Endodermal cell (in vitro differentiated cells): ENCODE results near the gene DYRK3. TPM values are rescaled to one million over a fixed set of nuclear protein-coding genes. Genes with fewer than 3 reads are reported as not detected.

ENCODE experiments used
- DNase-seq: peaks from one replicate; pipeline ENCODE4 v3.0.0-alpha.2; 2017
- H3K27ac ChIP-seq: 2 replicates; pipeline ENCODE4 v1.5.1; 2013; ENCODE audit warnings: mild to moderate bottlenecking, low read depth, low read length, moderate library complexity
- H3K27me3 ChIP-seq: 2 replicates; pipeline ENCODE4 v1.6.1; 2013; ENCODE audit warnings: mild to moderate bottlenecking, low read length, moderate library complexity; ENCODE audit not compliant: insufficient read depth, control insufficient read depth, poor library complexity, severe bottlenecking
- H3K36me3 ChIP-seq: 2 replicates; pipeline ENCODE4 v1.7.0; 2013; ENCODE audit warnings: mild to moderate bottlenecking, low read length, moderate library complexity; ENCODE audit not compliant: control insufficient read depth, insufficient read depth
- H3K4me1 ChIP-seq: one replicate; pipeline ENCODE4 v1.7.0; 2013; ENCODE audit warnings: low read length; ENCODE audit not compliant: control insufficient read depth, insufficient read depth
- H3K4me3 ChIP-seq: 2 replicates; pipeline ENCODE4 v1.5.1; 2013; ENCODE audit warnings: mild to moderate bottlenecking, low read length, moderate library complexity
- H3K9ac ChIP-seq: 2 replicates; pipeline ENCODE4 v1.6.1; 2013; ENCODE audit warnings: mild to moderate bottlenecking, low read length, moderate library complexity; ENCODE audit not compliant: poor library complexity, severe bottlenecking; ENCODE audit errors: extremely low read depth
- H3K9me3 ChIP-seq: 2 replicates; pipeline ENCODE4 v1.6.1; 2013; ENCODE audit warnings: mild to moderate bottlenecking, low read length, moderate library complexity; ENCODE audit not compliant: control insufficient read depth
- H3K27ac Mint-ChIP-seq: 2 replicates; pipeline ENCODE4 v1.8.0; 2020; ENCODE audit warnings: mixed read lengths
- H3K27me3 Mint-ChIP-seq: 2 replicates; pipeline ENCODE4 v1.8.0; 2021; ENCODE audit warnings: mild to moderate bottlenecking, mixed read lengths; ENCODE audit not compliant: insufficient read depth
- H3K36me3 Mint-ChIP-seq: 2 replicates; pipeline ENCODE4 v1.8.0; 2020; ENCODE audit warnings: low read depth, mixed read lengths
- H3K4me1 Mint-ChIP-seq: 2 replicates; pipeline ENCODE4 v1.8.0; 2020; ENCODE audit warnings: mixed read lengths
- H3K4me3 Mint-ChIP-seq: 2 replicates; pipeline ENCODE4 v1.8.0; 2020; ENCODE audit warnings: mild to moderate bottlenecking, moderate library complexity, mixed read lengths
- H3K9me3 Mint-ChIP-seq: 2 replicates; pipeline ENCODE4 v1.8.0; 2020; ENCODE audit warnings: mild to moderate bottlenecking, mixed read lengths
- CTCF ChIP-seq: fragments of 200-600 bp; sonication (generic); conservative IDR thresholded peaks from 2 replicates; pipeline ENCODE4 v1.5.0; 2021; ENCODE audit warnings: antibody characterized with exemption, mild to moderate bottlenecking
- WGBS, 2 experiments: methylation state at CpG; one replicate each; pipeline versions ENCODE4 v1.1.5 to v1.1.7; 2013; ENCODE audit warnings: missing lambda C conversion rate in 2 of 2, mixed read lengths in 1 of 2; ENCODE audit not compliant: insufficient coverage in 1 of 2, insufficient read length in 1 of 2; 5-methylcytosine and 5-hydroxymethylcytosine counted together
- total RNA-seq, 2 donors: library from RNA; stranded (reverse); fragmentation: NEBNext Ultra II Directional in 1 of 2; extraction: Animal tissue kit (Norgen Biotek cat#: 25700) in 1 of 2; gene quantifications; 2 replicates in 1 of 2; 3 replicates in 1 of 2; pipeline ENCODE4 v1.2.1, GENCODE V29; 2021

The DYRK3 gene
- total RNA-seq, 2 donors from 2014 or later = 9.0 to 13.5 TPM

DNA sequence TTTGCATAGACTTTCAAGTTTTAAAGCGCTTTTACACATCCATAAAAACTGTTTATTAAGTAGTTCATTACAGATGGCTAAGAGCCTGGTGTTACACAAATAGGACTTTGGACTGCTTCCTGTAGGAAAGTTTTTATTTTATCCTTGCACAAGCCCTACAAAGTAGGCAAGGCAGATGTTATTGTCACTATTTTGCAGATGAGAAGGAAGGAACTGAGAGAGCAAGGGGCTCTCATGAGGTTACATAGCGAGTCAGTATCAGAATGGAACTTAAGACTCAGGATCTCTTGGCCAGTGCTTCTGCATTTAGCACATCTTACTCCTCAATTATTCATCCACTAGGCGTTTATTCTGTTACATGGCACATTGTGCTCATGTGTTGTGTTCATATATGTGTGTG, 46.8 kb downstream of the DYRK3 start:
- Histone ChIP-seq H3K4me1 (peaks cover 5% of the 10 kb centered on the region), H3K4me3 (no peak overlapping the region), H3K9me3 (no peaks in the 10 kb centered on the region), H3K27me3 (peaks cover 45% of the 10 kb centered on the region), H3K9ac (no peak overlapping the region), H3K36me3 (no peaks in the 10 kb centered on the region), H3K27ac (no peak overlapping the region)
- Mint-ChIP-seq H3K9me3 (no peaks in the 10 kb centered on the region), H3K36me3 (no peaks in the 10 kb centered on the region), H3K27ac (no peak overlapping the region), H3K27me3 (peaks cover 48% of the 10 kb centered on the region), H3K4me3 (no peak overlapping the region), H3K4me1 (peaks cover 11% of the 10 kb centered on the region)
- TF ChIP-seq CTCF = no peak
- WGBS, 2 experiments = 93% methylated on average over 2 of the region's 3 CpGs; no CpG with 5 or more reads in 1 of the 2 experiments
- no peak for DNase-seq

DNA sequence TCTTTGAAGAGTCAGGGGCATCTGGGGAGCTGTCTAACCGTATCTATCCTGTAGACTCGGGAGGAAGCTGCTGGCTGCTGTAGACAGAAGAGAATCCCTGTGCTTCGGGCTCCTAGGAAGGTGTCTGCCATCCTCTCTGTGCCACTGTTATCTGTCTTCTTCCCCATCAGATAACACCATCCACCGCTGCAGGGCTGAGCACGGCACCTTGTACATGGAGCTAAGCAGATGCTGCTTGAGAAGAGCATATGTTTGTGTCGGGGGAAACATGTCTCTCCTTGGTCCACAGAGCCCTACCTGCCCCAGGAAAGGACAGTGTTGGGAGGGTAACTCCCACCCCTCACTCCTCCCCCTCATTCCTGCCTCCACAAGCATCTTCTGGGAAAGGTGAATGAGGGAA, 48.0 kb downstream of the DYRK3 start:
- Mint-ChIP-seq H3K4me3 (no peak overlapping the region), H3K36me3 (no peaks in the 10 kb centered on the region), H3K4me1 (peaks cover 23% of the 10 kb centered on the region), H3K27ac (no peak overlapping the region), H3K9me3 (no peaks in the 10 kb centered on the region), H3K27me3 (peaks cover 48% of the 10 kb centered on the region)
- no peaks in the 10 kb centered on the region for H3K9me3 ChIP-seq
- H3K27me3 ChIP-seq = peaks cover 45% of the 10 kb centered on the region
- 87 to 100% methylated on average over 5 to 6 of the region's 6 CpGs for WGBS, 2 experiments
- no peak for TF ChIP-seq CTCF
- peaks cover 13% of the 10 kb centered on the region for H3K4me1 ChIP-seq
- DNase-seq = no peak
- H3K9ac ChIP-seq = no peak overlapping the region
- no peak overlapping the region for H3K4me3 ChIP-seq
- no peaks in the 10 kb centered on the region for H3K36me3 ChIP-seq
- no peak overlapping the region for H3K27ac ChIP-seq

DNA sequence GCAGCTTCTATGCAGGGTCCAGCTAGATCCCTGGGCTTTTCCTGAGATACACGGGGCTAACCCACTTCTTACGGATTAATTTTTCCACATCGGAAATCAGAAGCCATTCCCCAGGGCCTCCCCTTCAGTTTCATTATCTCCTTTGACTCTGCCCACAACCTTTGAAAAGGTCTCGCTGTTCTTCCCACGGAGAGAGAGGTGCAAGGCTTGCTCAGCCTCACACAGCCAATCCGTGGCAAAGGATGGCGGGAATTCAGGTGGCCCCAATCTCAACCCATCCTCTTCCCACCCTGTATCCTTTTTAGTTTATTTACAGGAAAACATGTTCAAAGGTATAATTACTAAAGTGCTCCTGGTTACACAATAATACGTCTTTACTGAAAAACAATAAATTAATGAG, 48.7 kb downstream of the DYRK3 start:
- Mint-ChIP-seq H3K27me3 (peaks cover 47% of the 10 kb centered on the region), H3K4me3 (peak overlapping the region; percentile 88), H3K9me3 (no peaks in the 10 kb centered on the region), H3K4me1 (peaks cover 28% of the 10 kb centered on the region), H3K36me3 (no peaks in the 10 kb centered on the region), H3K27ac (no peak overlapping the region)
- H3K4me3 ChIP-seq = peak overlapping the region; percentile 80
- no peak overlapping the region for H3K27ac ChIP-seq
- H3K27me3 ChIP-seq = peaks cover 42% of the 10 kb centered on the region
- no peak overlapping the region for H3K9ac ChIP-seq
- DNase-seq = no peak
- H3K4me1 ChIP-seq = peaks cover 13% of the 10 kb centered on the region
- no peaks in the 10 kb centered on the region for H3K9me3 ChIP-seq
- WGBS, 2 experiments = 79 to 94% methylated on average over 4 to 8 of the region's 8 CpGs
- H3K36me3 ChIP-seq = no peaks in the 10 kb centered on the region
- no peak for TF ChIP-seq CTCF
